Cardiac septum (tissue), 1 donor: ENCODE data around the gene AKAP14. TPM values are rescaled to one million over a fixed set of nuclear protein-coding genes. Genes with fewer than 3 reads are reported as not detected.
"Not testable (repeated sequence)": the region's sequence is repeated elsewhere in the genome, so short reads cannot be mapped to it uniquely, and the experiment has no call there.

Experiments used
- DNase-seq: peaks from one replicate; pipeline ENCODE4 v3.0.0-alpha.2; 2020; ENCODE audit warnings: low spot score
- intact Hi-C: fragments of 100-400 bp; cut with DNase I; formaldehyde crosslinking; loops from one replicate; pipeline ENCODE4 v1.14.0; 2022
- total RNA-seq: library from RNA; stranded (reverse); fragmentation: NEBNext Ultra II Directional; extraction: Animal tissue kit (Norgen Biotek cat#: 25700); gene quantifications from one replicate; pipeline ENCODE4 v1.2.1, GENCODE V29; 2021
- donor health status: DM: no; HTN: no; CAD: no.

The AKAP14 gene
- total RNA-seq, 1 donor from 2014 or later, result not detected

DNA sequence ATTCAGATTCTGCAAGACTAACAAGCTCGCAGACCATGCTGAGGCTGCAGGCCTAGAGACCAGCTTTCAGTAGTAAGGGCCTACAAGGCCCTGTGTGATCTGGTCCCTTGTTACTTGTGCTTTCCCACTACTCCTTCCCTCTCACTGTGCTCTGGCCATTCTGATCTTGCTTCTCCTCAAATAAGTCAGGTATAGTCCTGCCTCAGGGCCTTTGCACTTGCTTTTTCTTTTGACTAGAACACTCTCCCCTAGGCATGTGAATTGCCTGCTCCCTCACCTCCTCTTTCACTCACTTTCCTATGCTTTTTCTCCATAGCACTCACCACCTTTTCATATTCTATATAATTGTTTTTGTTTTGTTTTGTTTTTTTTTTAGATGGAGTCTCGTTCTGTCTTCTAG is 22.2 kb downstream of the AKAP14 start:
- intact Hi-C loops, result no loop called here
- no peak for DNase-seq

DNA sequence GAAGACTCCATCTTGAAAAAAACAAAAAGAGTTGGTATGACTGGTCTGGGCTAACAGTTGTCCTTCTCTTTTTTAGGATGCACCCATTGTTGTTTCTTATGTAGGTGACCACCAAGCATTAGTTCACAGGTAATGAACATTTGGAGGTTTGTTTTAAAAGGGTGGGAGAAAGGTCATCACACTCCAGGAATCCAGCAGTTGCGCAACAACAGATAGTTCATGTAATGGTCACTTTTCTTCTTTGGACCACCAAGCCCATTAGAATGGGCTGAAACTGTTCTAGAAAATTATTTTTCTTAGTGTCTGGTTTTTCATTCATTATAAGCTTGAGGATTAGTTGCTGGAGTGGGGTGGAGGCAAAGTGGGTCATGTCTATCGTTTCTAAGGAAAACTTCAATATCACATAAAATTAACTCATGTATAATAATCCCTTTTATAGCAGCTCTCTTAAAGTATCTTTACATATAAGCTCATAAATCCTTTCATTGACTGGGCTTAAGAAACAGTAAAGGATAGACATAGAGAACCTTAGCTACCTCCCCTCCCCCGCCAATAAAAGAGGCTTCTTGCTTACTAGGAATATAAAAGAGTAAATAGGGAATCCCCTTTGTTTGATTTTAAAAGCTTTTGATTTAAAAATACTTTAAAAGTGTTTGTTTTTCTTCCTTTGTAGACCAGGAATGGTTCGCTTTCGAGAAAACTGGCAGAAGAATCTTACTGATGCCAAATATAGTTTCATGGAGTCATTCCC is 24.3 kb downstream of the AKAP14 start:
- no peak for DNase-seq
- intact Hi-C loops, result no loop called here

DNA sequence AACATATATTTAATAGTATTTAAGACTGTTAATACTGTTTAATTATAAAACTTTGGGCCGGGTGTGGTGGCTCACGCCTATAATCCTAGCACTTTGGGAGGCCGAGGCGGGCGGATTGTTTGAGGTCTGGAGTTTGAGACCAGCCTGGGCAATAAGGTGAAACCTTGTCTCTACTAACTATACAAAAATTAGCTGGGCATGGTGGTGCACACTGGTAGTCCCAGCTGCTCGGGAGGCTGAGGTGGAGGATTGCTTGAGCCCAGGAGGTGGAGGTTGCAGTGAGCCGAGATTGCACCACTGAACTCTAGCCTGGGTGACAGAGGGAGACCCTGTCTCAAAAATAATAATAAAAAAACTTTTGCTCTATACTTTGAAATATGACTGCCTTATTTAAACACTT is 26.7 kb downstream of the AKAP14 start:
- DNase-seq, intact Hi-C loops: not testable (repeated sequence)

GRCh38 chrX:119935215-119935874 is 39.7 kb downstream of the AKAP14 start:
- no peak for DNase-seq
- intact Hi-C loops, result no loop called here

- no peak for DNase-seq
- intact Hi-C loops, result no loop called here
These were observed 45.6 kb downstream of the AKAP14 start for GRCh38 chrX:119941336-119941735.

GRCh38 chrX:119942173-119942819 is 46.6 kb downstream of the AKAP14 start:
- no peak for DNase-seq
- intact Hi-C loops, result no loop called here

DNA sequence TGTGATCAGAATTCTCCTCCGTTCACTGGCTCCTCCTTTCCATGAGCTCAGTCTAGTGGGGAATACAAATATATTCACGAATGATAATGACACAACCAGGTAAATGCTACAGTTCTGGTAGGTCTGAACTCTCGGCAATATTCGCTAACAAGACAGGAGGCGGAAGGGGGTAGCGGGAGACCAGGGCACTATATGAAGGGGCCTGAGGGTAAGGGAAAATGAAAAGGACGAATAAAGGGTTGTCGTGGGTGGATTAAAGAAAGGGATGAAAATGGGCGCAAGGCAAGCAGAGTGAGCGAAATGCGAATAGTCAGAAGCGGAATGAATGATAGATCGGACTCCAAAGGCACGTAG is 47.1 kb downstream of the AKAP14 start:
- intact Hi-C loops, result no loop called here

GRCh38 chrX:119943185-119943988 is 47.7 kb downstream of the AKAP14 start, which contains the start of gene NKAP:
Gene NKAP, minus strand, starts transcription at chrX:119943751. Its CDS starts 146 bp downstream, at chrX:119943605.
- DNase-seq, result peak; percentile 86
- intact Hi-C loops, result no loop called here

More for the DNA sequence above, 47.1 kb downstream of the AKAP14 start:
- no peak for DNase-seq

DNA sequence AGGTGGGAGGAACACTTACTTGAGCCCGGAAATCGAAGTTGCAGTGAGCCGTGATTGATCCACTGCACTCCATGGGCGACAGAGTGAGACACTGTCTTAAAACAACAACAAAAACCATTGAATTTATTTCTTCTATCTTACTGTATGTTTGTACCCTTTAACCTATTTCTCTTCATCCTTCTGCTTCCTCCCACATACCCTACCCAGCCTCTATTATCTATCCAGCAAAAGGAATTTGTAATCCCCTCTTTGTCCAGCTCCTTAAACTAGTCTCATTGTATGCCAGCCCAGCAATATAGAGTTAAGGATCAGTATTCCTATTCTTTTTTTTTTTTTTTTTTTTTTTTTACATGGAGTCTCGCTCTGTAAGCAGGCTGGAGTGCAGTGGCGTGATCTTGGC is 49.8 kb downstream of the AKAP14 start:
- intact Hi-C loops, result no loop called here
- DNase-seq, result no peak

GRCh38 chrX:119948381-119948780 is 52.7 kb downstream of the AKAP14 start:
- DNase-seq, result no peak
- intact Hi-C loops, result no loop called here

DNA sequence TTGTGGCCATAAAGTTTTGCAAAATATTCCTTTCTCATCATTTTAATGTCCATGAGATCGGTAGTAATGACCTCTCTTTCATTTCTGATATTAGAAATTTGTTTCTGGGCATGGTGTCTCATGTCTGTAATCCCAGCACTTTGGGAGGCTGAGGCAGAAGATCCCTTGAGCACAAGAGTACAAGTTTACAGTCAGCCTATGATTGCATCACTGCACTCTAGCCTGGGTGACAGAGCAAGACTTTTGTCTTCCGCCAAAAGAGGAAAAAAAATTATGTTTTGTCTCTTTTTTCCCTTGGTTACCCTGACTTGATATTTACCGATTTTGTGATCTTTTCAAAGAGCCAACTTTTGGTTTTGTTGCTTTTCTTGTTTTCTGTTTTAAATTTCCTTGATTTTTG is 58.7 kb downstream of the AKAP14 start:
- intact Hi-C loops, result no loop called here
- no peak for DNase-seq

GRCh38 chrX:119955807-119956570 is 60.3 kb downstream of the AKAP14 start:
- intact Hi-C loops, DNase-seq: not testable (repeated sequence)

GRCh38 chrX:119960625-119961024 is 64.9 kb downstream of the AKAP14 start:
- DNase-seq, result no peak
- intact Hi-C loops, result no loop called here

GRCh38 chrX:119966837-119967236 is 71.1 kb downstream of the AKAP14 start:
- DNase-seq, intact Hi-C loops: not testable (repeated sequence)

Other genes with a start within 250 kb of the AKAP14 start
- gene SEPTIN6, start 202.7 kb upstream of the AKAP14 start, total RNA-seq, result 10.1 TPM
- gene SOWAHD, start 137.3 kb upstream of the AKAP14 start, total RNA-seq, result not detected
- gene RPL39, start 104.3 kb upstream of the AKAP14 start, total RNA-seq, result 733 TPM
- 2.9 TPM for gene UPF3B, start 42.9 kb upstream of the AKAP14 start, total RNA-seq
- 7.6 TPM for gene RNF113A, start 24.2 kb upstream of the AKAP14 start, total RNA-seq
- 424 TPM for gene NDUFA1, start 24.1 kb upstream of the AKAP14 start, total RNA-seq
- 4.8 TPM for gene NKAP, start 47.9 kb downstream of the AKAP14 start, total RNA-seq
- gene RHOXF2B, start 181.8 kb downstream of the AKAP14 start, total RNA-seq, result not detected
- gene RHOXF1, start 220.0 kb downstream of the AKAP14 start, total RNA-seq, result not detected